Cardiac muscle cell (in vitro differentiated cells and primary cell): ENCODE results near the gene SYT7. TPM values are rescaled to one million over a fixed set of nuclear protein-coding genes. Genes with fewer than 3 reads are reported as not detected.
A peak's percentile ranks its signal among the peaks of the same experiment; 100 is the strongest.

Experiments used
- DNase-seq, 2 donors: peaks; one replicate each; pipeline versions ENCODE4 v3.0.0 to v3.0.0-alpha.2; 2010 to 2017; ENCODE audit warnings: low read depth in 1 of 2, low spot score in 1 of 2
- H3K27ac ChIP-seq: fragments of 200-600 bp; sonication (generic); 2 replicates; pipeline ENCODE4 v1.5.1; 2016
- H3K27me3 ChIP-seq: fragments of 200-600 bp; sonication (generic); 2 replicates; pipeline ENCODE4 v1.6.0; 2016; ENCODE audit warnings: control low read depth
- H3K36me3 ChIP-seq: fragments of 200-600 bp; sonication (generic); 2 replicates; pipeline ENCODE4 v1.5.1; 2016; ENCODE audit warnings: control low read depth
- H3K4me1 ChIP-seq: fragments of 200-600 bp; sonication (generic); 2 replicates; pipeline ENCODE4 v1.8.1; 2017; ENCODE audit warnings: low read depth, mild to moderate bottlenecking, mixed run types
- H3K4me3 ChIP-seq: fragments of 200-600 bp; sonication (generic); 2 replicates; pipeline ENCODE4 v1.5.1; 2016; ENCODE audit warnings: mild to moderate bottlenecking
- H3K9me3 ChIP-seq: fragments of 200-600 bp; sonication (generic); 2 replicates; pipeline ENCODE4 v1.5.1; 2017; ENCODE audit warnings: low read depth, mild to moderate bottlenecking, control low read depth
- polyA plus RNA-seq: library from polyadenylated mRNA; unstranded; fragments of >200 nt; fragmentation: Nextera tagmentation; extraction: Ambion mirVana; gene quantifications from 2 replicates; pipeline ENCODE4 v1.2.1, GENCODE V29; 2016
- total RNA-seq: library from RNA; depleted of rRNA; stranded (reverse); fragments of >200 nt; gene quantifications from 2 replicates; pipeline ENCODE4 v1.2.3, GENCODE V29; 2016
- TF ChIP-seq, protein P1 (sequence below): IDR thresholded peaks from 2 replicates; pipeline ENCODE4 v1.5.1; 2012; ENCODE audit warnings: low read depth, mild to moderate bottlenecking, low read length

SYT7 gene
- total and polyA plus RNA-seq, 2 experiments from 2014 or later, result 6.3 to 12.1 TPM

DNA sequence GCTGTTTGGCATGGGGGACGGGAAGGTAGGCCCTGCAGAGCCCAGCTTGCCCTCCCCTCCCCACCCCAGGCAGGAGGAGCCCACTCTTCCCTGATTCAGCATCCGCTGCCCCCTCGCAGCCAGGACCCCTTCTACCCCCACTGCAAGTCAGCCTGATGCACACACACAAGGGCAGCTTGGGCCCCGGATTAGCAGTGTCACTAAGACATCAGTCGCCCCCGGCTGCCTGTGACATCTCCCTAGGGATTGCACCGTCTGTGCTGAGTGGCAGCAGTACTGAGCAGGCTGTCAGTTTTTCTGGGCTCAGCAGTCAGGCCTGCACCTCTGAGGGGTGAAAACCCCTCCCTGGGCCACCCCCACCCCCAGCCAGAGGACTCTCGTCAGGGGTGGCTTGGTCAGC is 30.4 kb upstream of the SYT7 start:
- Histone ChIP-seq H3K9me3 (no peaks in the 10 kb centered on the region), H3K4me3 (no peak overlapping the region), H3K27ac (no peak overlapping the region), H3K4me1 (no peaks in the 10 kb centered on the region), H3K27me3 (no peaks in the 10 kb centered on the region), H3K36me3 (no peaks in the 10 kb centered on the region)
- no peak for DNase-seq
- TF ChIP-seq, protein P1, sequence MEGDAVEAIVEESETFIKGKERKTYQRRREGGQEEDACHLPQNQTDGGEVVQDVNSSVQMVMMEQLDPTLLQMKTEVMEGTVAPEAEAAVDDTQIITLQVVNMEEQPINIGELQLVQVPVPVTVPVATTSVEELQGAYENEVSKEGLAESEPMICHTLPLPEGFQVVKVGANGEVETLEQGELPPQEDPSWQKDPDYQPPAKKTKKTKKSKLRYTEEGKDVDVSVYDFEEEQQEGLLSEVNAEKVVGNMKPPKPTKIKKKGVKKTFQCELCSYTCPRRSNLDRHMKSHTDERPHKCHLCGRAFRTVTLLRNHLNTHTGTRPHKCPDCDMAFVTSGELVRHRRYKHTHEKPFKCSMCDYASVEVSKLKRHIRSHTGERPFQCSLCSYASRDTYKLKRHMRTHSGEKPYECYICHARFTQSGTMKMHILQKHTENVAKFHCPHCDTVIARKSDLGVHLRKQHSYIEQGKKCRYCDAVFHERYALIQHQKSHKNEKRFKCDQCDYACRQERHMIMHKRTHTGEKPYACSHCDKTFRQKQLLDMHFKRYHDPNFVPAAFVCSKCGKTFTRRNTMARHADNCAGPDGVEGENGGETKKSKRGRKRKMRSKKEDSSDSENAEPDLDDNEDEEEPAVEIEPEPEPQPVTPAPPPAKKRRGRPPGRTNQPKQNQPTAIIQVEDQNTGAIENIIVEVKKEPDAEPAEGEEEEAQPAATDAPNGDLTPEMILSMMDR, result no peak

DNA sequence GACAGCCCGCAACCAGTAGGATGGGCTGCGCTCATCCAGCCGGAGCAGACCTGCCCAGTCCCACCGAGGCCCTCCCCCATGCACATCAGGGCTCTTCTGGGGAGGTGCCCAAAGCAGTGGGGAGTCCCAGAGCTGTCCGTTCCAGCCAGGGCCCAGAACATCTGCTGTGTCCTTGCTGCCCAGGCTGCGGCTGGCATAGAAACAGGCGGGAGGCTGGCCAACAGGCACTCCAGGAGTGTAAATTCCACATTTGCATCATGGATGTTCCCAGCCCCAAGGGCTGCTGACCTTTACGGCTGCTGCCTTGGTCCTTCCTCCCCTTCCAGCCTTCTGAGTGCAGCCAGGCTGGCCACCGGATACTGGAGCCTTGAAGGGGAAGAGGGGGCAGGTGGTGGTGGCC is 30.0 kb upstream of the SYT7 start:
- Histone ChIP-seq H3K27me3 (no peaks in the 10 kb centered on the region), H3K4me3 (no peak overlapping the region), H3K9me3 (no peaks in the 10 kb centered on the region), H3K4me1 (no peaks in the 10 kb centered on the region), H3K27ac (no peak overlapping the region), H3K36me3 (no peaks in the 10 kb centered on the region)
- TF ChIP-seq, protein P1, result no peak
- no peak for DNase-seq

DNA sequence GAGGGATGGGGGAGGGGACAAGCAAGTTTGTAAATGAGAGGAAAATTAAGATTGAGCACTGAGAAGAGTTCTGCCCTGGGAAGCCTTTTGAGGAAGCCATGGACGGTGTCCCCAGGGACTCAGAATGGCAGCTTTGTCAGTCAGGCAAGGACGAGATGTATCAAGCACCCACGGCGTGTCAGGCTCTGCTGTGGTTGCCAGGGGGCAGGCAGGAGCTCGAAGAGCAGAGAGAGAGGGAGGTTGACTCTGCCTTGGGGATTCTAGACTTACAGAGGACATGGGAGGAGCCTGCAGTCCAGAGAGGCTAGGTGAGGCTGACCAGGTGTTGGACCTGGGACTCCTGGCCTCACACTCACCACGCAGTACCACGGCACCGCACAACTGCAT is 29.1 kb upstream of the SYT7 start:
- Histone ChIP-seq H3K36me3 (no peaks in the 10 kb centered on the region), H3K4me3 (no peak overlapping the region), H3K4me1 (no peaks in the 10 kb centered on the region), H3K27me3 (no peaks in the 10 kb centered on the region), H3K9me3 (no peaks in the 10 kb centered on the region), H3K27ac (no peak overlapping the region)
- DNase-seq, result peak in 1 of 2 donors; percentile 47
- TF ChIP-seq, protein P1, result peak; percentile 19

DNA sequence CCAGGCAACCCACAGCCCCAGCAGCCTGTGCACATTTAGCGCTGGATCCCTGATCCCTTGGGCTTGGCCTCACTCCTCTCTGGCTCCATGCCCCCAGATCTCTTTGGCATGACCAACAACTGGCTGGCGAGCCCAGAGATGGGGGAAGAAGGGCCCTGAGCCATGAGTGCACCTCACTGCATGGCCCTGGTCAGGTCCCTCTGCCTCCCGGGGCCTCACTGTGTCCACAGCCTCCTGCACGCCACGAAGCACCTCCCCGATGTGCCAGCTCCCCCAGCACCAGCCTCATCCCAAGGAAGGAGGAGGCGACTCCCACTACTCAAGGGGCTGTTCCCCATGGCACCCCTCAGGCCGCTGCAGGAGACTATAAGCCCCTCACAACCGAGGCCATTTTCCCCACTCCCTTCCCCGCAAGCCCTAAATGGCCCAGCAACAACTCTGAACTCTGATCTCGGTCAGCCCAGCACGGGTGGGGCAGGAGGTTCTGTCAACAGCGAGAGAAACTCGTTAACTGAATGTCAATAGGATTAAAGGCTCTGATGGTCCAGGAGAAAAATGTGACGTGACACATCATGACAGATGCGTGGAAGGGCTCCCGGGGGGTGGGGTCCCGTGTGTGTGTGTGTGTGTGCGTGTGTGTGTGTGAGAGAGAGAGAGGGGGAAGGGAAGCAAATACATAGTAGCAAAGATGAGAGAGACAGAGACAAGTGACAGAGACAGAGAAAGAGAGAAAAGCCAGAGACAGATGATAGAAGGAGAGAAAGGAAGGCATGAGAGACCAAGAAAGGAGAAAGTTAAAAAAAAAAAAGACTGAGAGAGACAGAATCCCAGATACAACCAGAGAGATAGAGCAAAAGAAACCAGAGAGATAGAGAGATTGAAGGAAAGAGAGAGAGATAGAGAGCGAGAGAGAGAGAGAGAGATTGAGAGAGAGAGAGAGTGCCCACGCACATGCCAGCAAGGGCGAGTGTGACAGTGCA is 28.4 kb upstream of the SYT7 start:
- DNase-seq, result no peak
- Histone ChIP-seq H3K36me3 (no peaks in the 10 kb centered on the region), H3K27ac (no peak overlapping the region), H3K9me3 (no peaks in the 10 kb centered on the region), H3K4me3 (no peak overlapping the region), H3K27me3 (no peaks in the 10 kb centered on the region), H3K4me1 (no peaks in the 10 kb centered on the region)
- TF ChIP-seq, protein P1, result no peak

DNA sequence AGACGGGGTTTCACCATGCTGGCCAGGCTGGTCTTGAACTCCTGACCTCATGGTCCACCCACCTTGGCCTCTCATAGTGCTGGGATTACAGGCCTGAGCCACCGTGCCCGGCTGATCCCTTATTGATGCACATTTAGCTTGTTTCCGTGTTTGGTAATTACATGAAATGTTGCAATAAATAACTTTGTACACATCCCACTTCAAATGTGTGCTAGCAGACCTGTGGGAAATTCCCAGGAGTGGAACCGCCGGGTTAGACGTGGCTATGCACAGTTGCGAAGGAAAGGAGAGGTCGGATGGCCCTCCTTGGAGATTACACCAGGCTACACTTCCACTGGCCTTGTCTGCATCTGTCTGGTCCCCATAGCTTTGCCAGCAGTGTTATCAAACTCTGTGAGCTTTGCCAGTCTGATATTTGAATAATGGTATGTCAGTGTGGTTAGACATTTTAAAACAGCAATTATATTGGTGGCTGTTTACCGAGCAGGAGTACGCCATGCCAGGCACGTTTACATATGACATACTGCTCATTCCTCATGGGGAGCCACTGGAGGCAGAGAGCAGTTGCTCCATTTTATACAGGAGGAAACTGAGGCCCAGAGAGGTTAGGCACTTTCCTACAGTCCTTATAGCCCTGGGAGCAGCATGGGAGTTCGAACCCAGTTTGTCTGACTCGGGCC is 27.2 kb upstream of the SYT7 start:
- Histone ChIP-seq H3K27ac (no peak overlapping the region), H3K9me3 (no peaks in the 10 kb centered on the region), H3K4me3 (no peak overlapping the region), H3K27me3 (no peaks in the 10 kb centered on the region), H3K4me1 (no peaks in the 10 kb centered on the region), H3K36me3 (no peaks in the 10 kb centered on the region)
- DNase-seq, result no peak
- TF ChIP-seq, protein P1, result no peak
